RPMI7951 (cell line): ENCODE data around the gene ZNF804B. TPM values are rescaled to one million over a fixed set of nuclear protein-coding genes. Genes with fewer than 3 reads are reported as not detected.

Experiments used
- DNase-seq: peaks from one replicate; pipeline ENCODE4 v3.0.0-alpha.2; 2012; ENCODE audit warnings: low read depth
- total RNA-seq: library from RNA; depleted of rRNA; stranded (reverse); fragments of >200 nt; shearing (Covaris generic); gene quantifications from 2 replicates; pipeline ENCODE4 v1.2.3, GENCODE V29; 2014; rRNA removed

ZNF804B gene
- total RNA-seq, result not detected in 2 replicates

GRCh38 chr7:88759230-88760135, at the start of gene ZNF804B:
Gene ZNF804B (plus strand): TSS chr7:88759700. CDS start chr7:88759977, 277 bp downstream.
- no peak for DNase-seq

DNA sequence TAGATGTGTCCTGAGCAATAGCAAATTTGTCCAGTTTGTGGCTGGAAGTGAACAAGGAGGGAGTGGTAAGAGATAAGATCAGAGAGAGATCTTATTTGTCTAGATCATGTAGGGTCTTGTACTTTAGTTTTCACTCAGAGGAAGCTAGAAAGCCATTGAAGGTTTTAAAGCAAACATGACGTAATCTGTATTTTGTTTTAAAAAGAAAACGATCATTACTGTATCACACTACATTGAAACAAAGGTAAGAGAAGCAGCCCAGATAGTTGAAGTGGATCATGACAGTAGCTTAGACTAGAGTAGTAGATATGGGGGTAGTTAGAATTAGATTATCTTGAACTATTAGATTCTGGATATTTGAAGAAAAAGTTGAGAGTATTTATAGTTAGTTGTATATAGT, 23.6 kb upstream of the ZNF804B start:
- no peak for DNase-seq

- no peak for DNase-seq
Measured at GRCh38 chr7:88737632-88738031, 21.9 kb upstream of the ZNF804B start.

- no peak for DNase-seq
Measured at GRCh38 chr7:88746126-88746525, 13.4 kb upstream of the ZNF804B start.

DNA sequence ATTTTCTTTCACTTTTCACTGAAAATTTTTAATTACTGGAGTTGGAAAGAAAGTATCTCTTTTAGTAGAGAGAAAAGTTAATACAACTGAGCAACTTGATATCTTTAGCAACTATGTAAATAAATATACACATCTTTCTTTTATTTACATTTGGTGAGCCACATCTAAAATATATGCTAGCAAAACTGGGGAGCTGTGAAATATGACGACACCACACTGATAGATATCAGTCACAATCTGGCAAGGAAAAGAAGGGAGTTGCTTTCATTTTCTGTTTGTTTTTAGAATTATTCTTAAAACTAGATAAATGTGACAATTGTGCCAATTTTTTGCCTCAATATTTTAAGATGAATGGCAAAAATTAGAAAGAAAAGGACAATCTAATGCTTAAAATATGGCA, 2.7 kb upstream of the ZNF804B start:
- DNase-seq, result no peak

- no peak for DNase-seq
Measured at GRCh38 chr7:88757371-88757770, 2.1 kb upstream of the ZNF804B start.

DNA sequence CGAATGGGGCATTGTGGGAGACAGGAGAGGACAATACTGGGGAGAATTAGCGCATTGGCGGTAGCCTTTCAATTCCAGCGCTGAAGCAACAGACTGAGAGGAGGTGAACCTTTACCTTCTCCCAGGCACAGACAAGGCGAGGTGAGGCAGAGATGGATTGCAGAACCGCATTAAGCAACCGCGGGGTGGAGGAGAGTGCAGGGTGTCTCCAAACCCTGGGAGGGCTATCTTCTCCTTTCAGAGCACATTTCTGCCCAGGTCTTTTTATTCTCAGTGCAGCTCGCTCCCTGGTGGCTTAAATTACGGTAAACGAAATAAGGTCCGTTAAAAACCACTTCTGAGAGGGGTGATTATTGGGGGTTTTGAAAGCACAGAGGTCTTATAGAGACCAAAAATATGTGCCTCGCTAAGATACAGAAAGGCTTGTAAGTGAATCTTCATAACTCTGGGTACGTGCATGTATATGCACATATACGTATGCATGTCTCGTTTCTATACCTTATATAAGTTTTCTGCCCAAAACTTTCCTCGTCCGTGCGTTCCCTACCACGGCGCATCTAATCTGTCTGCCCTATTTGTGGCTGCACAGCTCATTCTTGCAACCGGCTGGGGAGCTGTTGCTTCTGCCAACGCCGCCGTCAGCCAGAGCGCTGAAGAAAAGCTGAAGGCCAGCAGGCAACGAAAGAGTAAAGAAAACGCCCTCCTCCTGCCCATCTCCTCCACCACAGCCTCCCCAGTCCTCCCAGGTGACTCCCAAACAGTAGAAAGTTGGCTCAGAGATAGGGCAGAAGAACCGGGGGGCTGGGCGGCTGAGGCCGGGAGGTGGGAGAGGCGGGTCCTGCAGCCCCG, 895 bp upstream of the ZNF804B start:
- no peak for DNase-seq

DNA sequence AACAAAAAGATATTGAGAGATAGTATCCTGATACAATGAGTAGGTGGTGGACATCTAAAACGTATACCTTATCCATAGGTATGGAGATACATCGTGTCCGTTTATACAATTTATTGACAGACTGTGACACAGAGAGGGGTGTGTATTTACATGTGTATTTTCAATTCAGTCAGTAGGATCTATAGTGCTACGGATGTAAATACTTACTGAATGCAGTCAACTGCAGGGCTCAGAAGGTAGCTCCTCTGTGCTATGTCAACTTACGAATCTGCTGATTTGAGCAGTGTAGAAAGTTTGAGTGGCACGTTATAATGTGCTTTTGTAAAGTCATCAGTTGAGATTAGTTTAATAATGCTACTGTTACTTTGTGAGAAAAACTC, 626 bp downstream of the ZNF804B start:
- DNase-seq, result no peak

DNA sequence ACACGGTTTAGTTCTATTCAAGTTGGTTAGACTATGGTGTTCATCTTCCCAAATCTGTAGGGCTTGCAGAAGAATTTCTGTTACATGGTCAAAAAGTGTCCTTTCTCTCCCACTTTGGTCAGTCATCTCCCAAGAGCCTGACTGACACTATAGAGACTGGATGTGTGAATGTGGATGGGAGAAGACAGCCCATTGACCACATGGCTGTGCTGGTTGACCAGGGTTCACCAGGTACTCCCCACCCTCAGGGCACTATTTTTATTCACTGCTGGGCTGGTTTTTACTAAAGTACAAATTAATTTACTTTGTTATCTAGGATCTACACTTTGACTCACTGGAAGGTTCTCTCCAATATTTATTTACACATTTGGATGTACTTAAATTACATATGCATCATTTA, 2.3 kb downstream of the ZNF804B start:
- DNase-seq, result no peak

DNA sequence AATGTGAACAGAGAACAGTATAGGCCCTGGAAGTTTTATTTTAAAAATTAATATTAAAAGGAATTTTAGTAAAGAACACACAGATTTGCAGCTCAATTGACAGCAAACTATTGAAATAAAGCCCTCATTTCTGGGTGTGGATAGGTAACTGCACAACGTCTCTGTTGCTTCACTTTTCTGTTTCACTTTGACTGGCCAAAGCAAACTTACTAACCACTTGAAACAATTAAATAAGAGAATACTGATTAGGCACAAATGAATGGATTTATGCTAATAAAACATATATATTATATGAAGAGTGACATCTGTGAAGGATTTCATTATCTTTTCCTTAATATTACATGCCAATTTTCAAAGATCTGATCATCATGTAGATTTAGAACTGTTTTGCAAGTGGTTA, 11.9 kb downstream of the ZNF804B start:
- DNase-seq, result no peak

GRCh38 chr7:88772776-88773175, 13.3 kb downstream of the ZNF804B start:
- no peak for DNase-seq

- no peak for DNase-seq
Measured at GRCh38 chr7:88775838-88776237, 16.3 kb downstream of the ZNF804B start.

GRCh38 chr7:88787777-88788176, 28.3 kb downstream of the ZNF804B start:
- no peak for DNase-seq

GRCh38 chr7:88789480-88790064, 30.1 kb downstream of the ZNF804B start:
- peak; percentile 9 for DNase-seq

DNA sequence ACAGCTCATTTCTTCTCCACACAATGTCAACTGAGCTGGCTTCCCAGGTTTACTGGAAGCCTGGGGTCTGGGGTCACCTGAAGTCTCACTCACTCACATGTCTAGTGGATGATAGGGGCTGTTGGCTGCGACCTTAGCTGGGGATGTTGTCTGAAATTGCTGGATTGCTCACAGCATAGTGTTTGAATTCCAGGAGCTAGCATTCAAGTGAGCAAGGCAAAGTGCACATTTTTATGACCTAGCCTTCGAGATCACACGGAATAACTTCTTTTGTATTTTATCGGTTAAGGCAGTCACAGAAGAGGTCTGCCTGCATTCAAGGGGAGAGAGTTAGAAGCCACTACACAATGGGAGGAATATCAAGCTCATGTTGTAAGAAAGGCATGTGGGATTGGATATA, 32.4 kb downstream of the ZNF804B start:
- no peak for DNase-seq

DNA sequence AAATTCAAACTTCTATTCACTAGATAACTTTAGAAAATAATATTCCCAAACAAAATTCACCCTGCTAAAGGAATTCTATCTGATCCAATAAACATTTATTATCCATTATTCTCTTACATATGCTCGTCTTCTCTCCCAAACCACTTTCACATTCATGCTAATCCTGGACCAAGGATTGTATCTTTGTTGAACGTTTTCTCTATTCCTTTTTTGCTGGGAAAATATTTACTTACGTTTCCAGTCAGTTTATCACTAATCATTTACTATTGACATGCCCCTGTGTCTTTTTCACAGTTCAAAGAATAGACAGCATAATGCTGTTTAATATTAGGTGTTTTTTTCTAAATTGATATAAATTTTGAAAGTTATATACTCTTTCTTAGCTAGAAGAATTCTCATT, 32.9 kb downstream of the ZNF804B start:
- no peak for DNase-seq

DNA sequence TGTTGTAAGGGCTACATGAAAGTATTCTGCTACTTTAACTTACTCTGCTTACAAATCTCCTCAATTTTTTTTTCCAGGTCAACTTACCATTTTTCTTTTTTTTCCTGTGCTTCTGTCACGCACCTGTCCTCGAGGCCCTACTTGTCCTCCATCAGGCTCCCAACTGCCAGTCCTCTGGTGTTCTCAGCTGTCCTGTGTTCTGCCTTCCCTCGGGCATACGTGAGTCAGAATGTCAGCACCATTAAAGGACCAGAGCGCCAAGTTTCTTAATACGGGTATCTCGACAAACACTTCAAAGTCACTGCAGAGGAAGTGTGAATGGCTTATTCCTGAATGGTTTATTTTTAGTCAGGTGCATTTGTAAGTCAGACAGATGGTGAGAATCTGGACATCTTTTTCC, 36.1 kb downstream of the ZNF804B start, which contains the start of gene TEX47:
Gene TEX47, minus strand, starts transcription at position 185 of the 400 bp plus-strand sequence. CDS start 795 bp downstream, outside the sequence.
- no peak for DNase-seq

DNA sequence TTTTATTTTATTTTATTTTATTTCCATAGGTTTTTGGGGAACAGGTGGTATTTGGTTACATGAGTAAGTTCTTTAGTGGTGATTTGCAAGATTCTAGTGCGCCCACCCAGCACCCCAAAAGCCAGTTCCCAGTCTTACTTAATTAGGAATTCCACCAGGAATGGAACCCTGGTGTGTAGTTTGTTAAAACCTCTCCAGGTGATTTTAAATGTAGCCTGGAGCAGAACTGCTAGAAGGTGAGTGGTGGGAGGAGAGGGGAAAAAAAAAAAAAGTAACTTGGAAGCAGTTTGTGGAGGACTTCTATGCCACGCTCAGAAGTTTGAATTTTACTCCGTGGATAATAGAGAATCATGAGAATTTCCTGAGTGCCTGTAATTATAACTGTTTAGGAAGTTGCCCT, 41.5 kb downstream of the ZNF804B start:
- no peak for DNase-seq

DNA sequence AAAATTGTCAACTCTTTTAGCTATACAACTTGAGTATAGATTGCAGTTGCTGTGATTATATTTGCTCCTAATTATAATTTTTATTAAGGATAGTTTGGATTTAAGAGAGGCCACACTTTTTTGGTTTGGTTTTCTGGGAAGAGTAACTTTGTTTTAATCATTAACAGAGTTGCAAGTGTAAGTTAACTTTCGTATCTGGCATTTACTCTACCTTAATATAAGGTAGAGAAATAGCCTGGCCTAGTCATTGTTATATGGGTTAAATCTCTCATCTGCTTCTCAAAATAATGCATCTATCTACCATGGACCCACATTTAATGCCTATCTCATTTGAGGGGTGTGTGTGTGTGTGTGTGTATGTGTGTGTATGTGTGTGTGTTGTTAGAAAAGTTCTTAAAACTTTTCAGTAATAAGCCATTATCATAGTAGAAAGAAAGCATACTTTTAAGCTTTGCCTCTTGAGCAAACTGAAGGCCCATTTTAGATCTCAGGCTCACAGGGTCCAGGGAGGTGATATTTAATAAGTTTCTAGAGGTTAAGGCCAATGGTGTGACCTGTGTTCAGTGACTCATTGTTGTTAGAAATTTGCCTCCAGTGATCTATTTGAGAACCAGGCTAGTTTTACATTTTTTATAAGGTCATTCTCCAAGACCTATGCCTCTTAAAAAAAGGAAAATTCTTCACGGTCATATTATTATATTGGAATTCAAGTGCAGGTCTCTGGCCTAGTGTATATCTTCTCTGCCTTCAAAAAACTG, 47.0 kb downstream of the ZNF804B start:
- DNase-seq, result no peak

DNA sequence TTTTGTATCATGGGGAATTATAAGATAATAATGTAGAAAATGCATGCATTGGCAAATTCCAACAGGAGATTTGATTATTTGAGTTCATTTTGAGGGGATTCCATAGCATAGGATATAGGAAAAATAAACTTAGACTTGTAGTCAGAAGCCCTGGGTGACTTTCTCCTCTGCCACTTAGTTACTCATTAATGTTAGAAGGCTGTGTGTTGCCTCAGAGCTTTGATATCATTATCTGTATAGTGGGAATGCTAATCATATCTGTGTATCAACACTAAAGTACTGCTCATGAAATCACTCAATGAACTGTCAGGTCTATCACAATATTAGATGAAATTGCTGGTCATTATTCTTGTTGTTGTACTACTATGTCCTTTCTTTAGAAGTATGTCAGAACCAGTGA, 59.1 kb downstream of the ZNF804B start:
- no peak for DNase-seq

DNA sequence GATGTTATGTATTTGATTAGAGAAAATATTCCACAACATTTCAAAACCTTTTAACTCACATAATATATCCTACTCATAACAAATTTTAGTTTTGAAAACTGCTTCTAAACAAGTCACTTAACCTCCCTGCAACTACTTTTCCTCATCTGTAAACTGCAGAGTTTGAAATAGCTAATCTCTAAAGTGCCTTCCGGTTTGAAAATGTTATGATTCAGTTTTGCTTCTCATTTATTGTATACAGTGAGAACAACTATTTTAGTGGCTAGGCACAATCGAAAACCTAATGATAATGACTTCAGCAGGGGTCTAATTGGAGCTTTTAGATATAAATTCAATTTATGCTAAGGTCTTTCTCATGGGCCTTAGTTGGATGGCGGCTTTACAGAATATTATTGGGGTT, 66.7 kb downstream of the ZNF804B start:
- DNase-seq, result no peak
